Neural cell (in vitro differentiated cells): ENCODE data around the gene PAK1. TPM values are rescaled to one million over a fixed set of nuclear protein-coding genes. Genes with fewer than 3 reads are reported as not detected.

Experiments used
- H2AFZ ChIP-seq: fragments of 200-600, 300-800 bp; sonication (generic), shearing (Covaris generic); 2 replicates; pipeline ENCODE4 v1.6.0; 2014; ENCODE audit warnings: low read depth, mild to moderate bottlenecking, antibody characterized with exemption, low read length, moderate library complexity
- H3F3A ChIP-seq: fragments of 200-600 bp; shearing (Covaris generic); 2 replicates; pipeline ENCODE4 v1.6.1; 2016; ENCODE audit warnings: mild to moderate bottlenecking, moderate library complexity, mixed read lengths, antibody characterized with exemption, low read length; ENCODE audit not compliant: insufficient read depth, poor library complexity, severe bottlenecking
- H3K27ac ChIP-seq: fragments of 200-600, 300-800 bp; sonication (generic), shearing (Covaris generic); 2 replicates; pipeline ENCODE4 v1.5.1; 2014; ENCODE audit warnings: mild to moderate bottlenecking, low read length, moderate library complexity
- H3K27me3 ChIP-seq: fragments of 300-800, 200-600 bp; sonication (generic), shearing (Covaris generic); 2 replicates; pipeline ENCODE4 v1.6.0; 2014; ENCODE audit warnings: mild to moderate bottlenecking, low read depth, low read length, moderate library complexity; ENCODE audit not compliant: insufficient read depth
- H3K36me3 ChIP-seq: fragments of 300-800, 200-600 bp; sonication (generic), shearing (Covaris generic); 2 replicates; pipeline ENCODE4 v1.5.1; 2014; ENCODE audit warnings: mild to moderate bottlenecking, antibody characterized with exemption, low read length, moderate library complexity; ENCODE audit not compliant: insufficient read depth
- H3K4me2 ChIP-seq: fragments of 300-800, 200-600 bp; sonication (generic), shearing (Covaris generic); 2 replicates; pipeline ENCODE4 v1.6.0; 2014; ENCODE audit warnings: mild to moderate bottlenecking, low read length
- H3K4me3 ChIP-seq: fragments of 300-800, 200-600 bp; sonication (generic), shearing (Covaris generic); 2 replicates; pipeline ENCODE4 v1.5.1; 2014; ENCODE audit warnings: mild to moderate bottlenecking, low read length, moderate library complexity
- H3K79me2 ChIP-seq: fragments of 200-600 bp; shearing (Covaris generic); replicated peaks from 2 replicates; pipeline ENCODE4 v1.6.0; 2014; ENCODE audit warnings: mild to moderate bottlenecking, low read length, moderate library complexity; ENCODE audit not compliant: insufficient read depth
- H3K9ac ChIP-seq: fragments of 300-800, 200-600 bp; sonication (generic), shearing (Covaris generic); 2 replicates; pipeline ENCODE4 v1.6.1; 2016; ENCODE audit warnings: mild to moderate bottlenecking, low read length, mixed read lengths
- H3K9me2 ChIP-seq: fragments of 200-600 bp; shearing (Covaris generic); 2 replicates; pipeline ENCODE4 v1.6.1; 2016; ENCODE audit warnings: mild to moderate bottlenecking, low read length, mixed read lengths; ENCODE audit not compliant: insufficient read depth
- H3K9me3 ChIP-seq: fragments of 200-600, 300-800 bp; sonication (generic), shearing (Covaris generic); 2 replicates; pipeline ENCODE4 v1.6.1; 2016; ENCODE audit warnings: mild to moderate bottlenecking, mixed run types, low read length, moderate library complexity, mixed read lengths
- H4K20me1 ChIP-seq: fragments of 200-600 bp; shearing (Covaris generic); 2 replicates; pipeline ENCODE4 v1.6.1; 2016; ENCODE audit warnings: mild to moderate bottlenecking, mixed run types; ENCODE audit not compliant: insufficient read depth
- CTCF ChIP-seq: fragments of 450-650 bp; IDR thresholded peaks from 2 replicates; pipeline ENCODE4 v1.5.1; 2014; ENCODE audit warnings: antibody characterized with exemption, mild to moderate bottlenecking, moderate library complexity; ENCODE audit not compliant: poor library complexity, severe bottlenecking
- EP300 ChIP-seq: fragments of 450-650 bp; conservative IDR thresholded peaks from 2 replicates; pipeline ENCODE4 v1.6.1; 2014; ENCODE audit warnings: antibody characterized with exemption, mild to moderate bottlenecking, moderate library complexity; ENCODE audit not compliant: poor library complexity, severe bottlenecking
- EZH2 ChIP-seq: fragments of 200-600, 300-800 bp; shearing (Covaris generic), sonication (generic); IDR thresholded peaks from 2 replicates; pipeline ENCODE4 v1.6.1; 2014; ENCODE audit warnings: antibody characterized with exemption, low read length, borderline replicate concordance, mild to moderate bottlenecking; ENCODE audit not compliant: insufficient read depth, poor library complexity, severe bottlenecking
- MXI1 ChIP-seq: fragments of 450-650 bp; conservative IDR thresholded peaks from 2 replicates; pipeline ENCODE4 v1.6.1; 2014; ENCODE audit warnings: antibody characterized with exemption, mild to moderate bottlenecking; ENCODE audit not compliant: poor library complexity, severe bottlenecking
- POLR2AphosphoS5 ChIP-seq: IDR thresholded peaks from 2 replicates; pipeline ENCODE4 v1.6.1; 2012
- RAD21 ChIP-seq: fragments of 450-650 bp; conservative IDR thresholded peaks from 2 replicates; pipeline ENCODE4 v1.6.1; 2014; ENCODE audit warnings: antibody characterized with exemption, mild to moderate bottlenecking, moderate library complexity
- REST ChIP-seq: IDR thresholded peaks from 2 replicates; pipeline ENCODE4 v1.6.1; 2012; ENCODE audit warnings: borderline replicate concordance
- SMC3 ChIP-seq: fragments of 450-650 bp; conservative IDR thresholded peaks from 2 replicates; pipeline ENCODE4 v1.6.1; 2014; ENCODE audit warnings: antibody characterized with exemption, mild to moderate bottlenecking, moderate library complexity; ENCODE audit not compliant: poor library complexity
- TAF1 ChIP-seq: IDR thresholded peaks from 2 replicates; pipeline ENCODE4 v1.6.1; 2012; ENCODE audit warnings: low read depth
- polyA plus RNA-seq: library from polyadenylated mRNA; depleted of rRNA; stranded (reverse); fragments of >200 nt; gene quantifications from 2 replicates; pipeline ENCODE4 v1.2.3, GENCODE V29; 2014

The PAK1 gene
- polyA plus RNA-seq, 1 donor from 2014 or later: 65.2 TPM

GRCh38 chr11:77448269-77448668 is 25.6 kb downstream of the PAK1 start:
- H3K79me2 ChIP-seq: peaks cover 15% of the 10 kb centered on the region
- no peaks in the 10 kb centered on the region for H3K9me3 ChIP-seq
- TF ChIP-seq EZH2: no peak
- TF ChIP-seq MXI1: no peak
- no peak for TF ChIP-seq POLR2AphosphoS5
- TF ChIP-seq EP300: no peak
- no peak for TF ChIP-seq RAD21
- no peak for TF ChIP-seq SMC3
- no peak for TF ChIP-seq REST
- TF ChIP-seq CTCF: no peak
- TF ChIP-seq TAF1: no peak
- H3K27ac ChIP-seq: no peak overlapping the region
- H4K20me1 ChIP-seq: no peaks in the 10 kb centered on the region
- no peak overlapping the region for H3K4me2 ChIP-seq
- no peaks in the 10 kb centered on the region for H3F3A ChIP-seq
- no peaks in the 10 kb centered on the region for H3K36me3 ChIP-seq
- no peak overlapping the region for H2AFZ ChIP-seq
- H3K4me3 ChIP-seq: no peak overlapping the region
- no peaks in the 10 kb centered on the region for H3K27me3 ChIP-seq
- no peaks in the 10 kb centered on the region for H3K9me2 ChIP-seq
- H3K9ac ChIP-seq: no peak overlapping the region

DNA sequence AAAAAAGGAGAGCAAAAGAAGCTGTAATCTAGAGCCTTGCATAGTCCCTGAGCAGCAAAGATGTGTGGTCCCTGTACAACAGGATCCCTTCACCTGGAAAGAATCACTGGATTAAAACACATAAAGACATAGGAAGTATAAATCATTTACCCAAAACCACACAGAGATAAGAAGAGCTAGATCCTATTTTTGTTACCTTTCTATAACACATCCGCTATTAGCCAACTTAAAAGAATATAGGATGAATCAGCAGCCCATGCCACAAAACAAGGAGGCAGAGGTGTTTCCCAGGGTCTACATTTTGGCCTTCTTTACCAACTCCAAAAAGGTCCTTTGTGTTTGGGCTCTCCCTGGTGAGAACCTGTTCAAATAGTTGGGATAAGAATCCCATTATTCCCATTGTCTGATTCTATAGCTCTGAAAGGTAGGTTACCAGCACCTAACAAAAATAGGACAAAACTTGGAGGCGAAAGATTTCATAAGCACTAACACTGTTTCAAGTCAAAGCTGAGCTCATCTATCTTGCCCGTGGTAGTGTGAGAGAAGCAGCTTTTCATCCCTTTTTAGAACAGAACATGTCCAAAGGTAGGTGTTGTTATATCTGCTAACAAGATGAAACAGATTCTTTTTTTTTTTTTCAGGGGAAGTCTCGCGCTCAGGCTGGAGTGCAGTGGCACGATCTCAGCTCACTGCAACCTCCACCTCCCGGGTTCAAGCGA is 26.8 kb downstream of the PAK1 start:
- peaks cover 13% of the 10 kb centered on the region for H3K79me2 ChIP-seq
- no peaks in the 10 kb centered on the region for H3K9me3 ChIP-seq
- no peaks in the 10 kb centered on the region for H3K9me2 ChIP-seq
- no peaks in the 10 kb centered on the region for H3K27me3 ChIP-seq
- no peaks in the 10 kb centered on the region for H4K20me1 ChIP-seq
- no peak overlapping the region for H3K9ac ChIP-seq
- H3F3A ChIP-seq: no peaks in the 10 kb centered on the region
- TF ChIP-seq EZH2 (no peak), EP300 (no peak), MXI1 (no peak), REST (no peak), RAD21 (no peak), CTCF (no peak), POLR2AphosphoS5 (no peak), TAF1 (no peak), SMC3 (no peak)
- no peaks in the 10 kb centered on the region for H3K36me3 ChIP-seq
- no peak overlapping the region for H2AFZ ChIP-seq
- H3K27ac ChIP-seq: no peak overlapping the region
- H3K4me2 ChIP-seq: no peak overlapping the region
- no peak overlapping the region for H3K4me3 ChIP-seq
